HG02973 (cell line): ENCODE measurements around the gene SUGCT.
"Not testable (repeated sequence)": the region's sequence is repeated elsewhere in the genome, so short reads cannot be mapped to it uniquely, and the experiment has no call there.

Experiments used
- ATAC-seq: cut with Tn5 transposase; IDR thresholded peaks from one replicate; pipeline ENCODE4 v1.9.1; 2021; ENCODE audit warnings: moderate library complexity; ENCODE audit not compliant: unreplicated experiment

SUGCT gene

DNA sequence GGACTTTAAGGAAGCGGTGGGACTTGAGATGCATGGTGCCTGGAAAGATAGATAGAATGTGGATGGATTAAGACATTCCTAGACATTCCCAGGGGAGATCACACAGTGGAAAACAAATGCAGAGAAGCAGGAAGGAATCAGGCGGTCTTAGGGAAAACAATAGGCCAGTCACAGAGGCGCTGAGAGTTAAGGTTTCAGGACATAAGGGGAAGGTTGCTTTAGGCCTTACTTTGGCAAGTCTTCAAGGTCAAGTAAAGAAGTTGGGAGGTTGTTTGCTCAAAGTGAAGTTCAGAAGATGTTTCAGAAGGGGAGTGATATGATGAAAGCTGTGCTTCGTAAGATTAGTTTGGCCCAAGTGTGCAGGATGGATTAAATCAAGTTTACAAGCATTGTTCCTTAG lies 109.4 kb downstream of the SUGCT start:
- no peak for ATAC-seq

DNA sequence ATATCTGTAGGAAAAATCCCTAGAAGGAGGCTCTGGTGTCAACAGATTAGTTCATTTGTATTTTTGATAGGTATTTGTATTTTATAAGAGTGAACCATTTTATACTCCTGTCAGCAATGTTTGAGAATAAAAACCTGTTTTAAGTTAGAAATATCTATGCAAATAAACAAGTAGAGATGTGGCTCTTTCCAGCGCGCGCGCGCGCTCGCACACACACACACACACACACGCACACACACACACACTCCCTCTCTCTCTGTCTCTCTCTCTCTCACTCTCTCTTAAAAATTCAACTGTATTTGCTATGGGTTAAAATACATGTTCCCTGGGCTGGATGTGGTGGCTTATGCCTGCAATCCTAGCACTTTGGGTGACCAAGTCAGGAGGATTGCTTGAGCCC lies 113.9 kb downstream of the SUGCT start:
- no peak for ATAC-seq

DNA sequence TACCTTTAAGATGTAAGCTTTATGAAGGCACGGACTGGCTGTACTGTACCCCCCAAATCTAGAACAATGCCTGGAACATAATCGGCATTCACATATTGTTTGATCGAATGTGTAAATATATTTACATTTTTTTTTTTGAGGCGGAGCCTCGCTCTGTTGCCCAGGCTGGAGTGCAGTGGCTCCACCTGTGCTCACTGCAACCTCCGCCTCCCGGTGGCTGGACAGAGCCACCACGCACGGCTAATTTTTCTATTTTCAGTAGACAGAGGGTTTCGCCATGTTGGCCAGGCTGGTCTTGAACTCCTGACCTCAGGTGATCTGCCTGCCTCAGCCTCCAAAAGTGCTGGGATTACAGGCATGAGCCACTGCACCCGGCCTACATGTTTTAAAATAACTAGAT lies 118.6 kb downstream of the SUGCT start:
- not testable (repeated sequence) for ATAC-seq

DNA sequence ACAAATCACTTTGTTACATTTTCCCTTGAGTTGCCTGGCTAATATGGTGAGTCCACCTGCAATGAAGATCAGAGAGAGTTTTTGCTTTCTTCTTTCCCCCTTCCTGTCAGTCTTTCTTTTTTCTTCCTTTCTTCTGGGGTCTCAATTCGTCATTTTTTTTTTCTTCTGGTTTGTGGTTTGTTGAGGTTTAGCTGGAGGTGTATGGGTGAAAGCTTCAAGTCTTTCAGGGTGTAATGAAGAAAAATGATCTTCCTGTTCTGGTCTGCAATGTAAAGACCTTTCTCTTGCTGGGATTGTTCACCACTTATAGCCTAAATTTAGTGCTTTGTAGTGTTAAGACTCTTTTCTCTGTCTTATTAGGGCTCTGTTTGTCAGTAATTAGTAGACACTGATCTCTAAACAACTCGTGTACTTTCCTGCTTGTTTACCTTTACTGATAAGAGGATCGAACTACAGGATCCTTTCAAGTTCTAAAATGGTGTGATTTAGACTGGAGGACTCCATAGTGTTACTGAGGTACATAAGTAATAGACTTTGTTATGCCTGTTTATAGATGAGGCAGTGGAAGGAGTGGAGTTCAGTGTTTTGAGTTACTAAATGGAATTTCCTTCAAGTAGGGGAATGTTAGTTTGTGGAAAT lies 129.1 kb downstream of the SUGCT start:
- ATAC-seq: no peak

DNA sequence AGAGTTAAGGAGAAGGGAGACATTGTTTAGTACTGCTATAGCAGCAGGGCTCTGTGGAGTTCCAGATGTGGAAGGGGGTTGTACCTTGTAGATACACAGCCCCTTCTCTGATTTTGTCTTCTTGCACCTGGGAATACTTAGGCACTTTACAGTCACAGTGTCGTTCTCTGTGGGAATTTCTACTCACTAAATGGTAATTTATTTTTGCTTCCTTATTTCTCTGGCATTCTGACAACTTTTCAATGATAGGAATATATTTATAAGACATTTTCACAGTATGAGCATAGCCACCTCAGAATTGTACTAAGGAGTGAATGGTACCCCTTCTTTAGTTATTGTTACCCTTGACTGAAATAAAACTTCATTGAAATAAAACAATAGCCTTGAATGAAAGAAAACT lies 132.8 kb downstream of the SUGCT start:
- no peak for ATAC-seq

DNA sequence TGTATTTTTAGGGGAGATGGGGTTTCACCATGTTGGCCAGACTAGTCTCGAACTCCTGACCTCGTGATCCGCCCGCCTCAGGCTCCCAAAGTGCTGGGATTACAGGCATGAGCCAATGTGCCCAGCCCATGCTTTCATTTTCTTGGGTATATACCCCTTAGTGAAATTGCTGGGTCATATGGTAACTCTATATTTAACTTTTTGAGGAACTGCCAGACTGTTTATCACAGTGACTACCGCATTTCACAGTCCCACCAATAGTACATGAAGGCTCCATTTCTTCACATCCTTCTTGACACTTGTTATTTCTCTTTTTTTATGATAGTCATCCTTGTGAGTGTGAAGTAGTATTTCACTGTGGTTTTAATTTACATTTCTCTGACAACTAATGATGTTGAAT lies 134.0 kb downstream of the SUGCT start:
- ATAC-seq: not testable (repeated sequence)

DNA sequence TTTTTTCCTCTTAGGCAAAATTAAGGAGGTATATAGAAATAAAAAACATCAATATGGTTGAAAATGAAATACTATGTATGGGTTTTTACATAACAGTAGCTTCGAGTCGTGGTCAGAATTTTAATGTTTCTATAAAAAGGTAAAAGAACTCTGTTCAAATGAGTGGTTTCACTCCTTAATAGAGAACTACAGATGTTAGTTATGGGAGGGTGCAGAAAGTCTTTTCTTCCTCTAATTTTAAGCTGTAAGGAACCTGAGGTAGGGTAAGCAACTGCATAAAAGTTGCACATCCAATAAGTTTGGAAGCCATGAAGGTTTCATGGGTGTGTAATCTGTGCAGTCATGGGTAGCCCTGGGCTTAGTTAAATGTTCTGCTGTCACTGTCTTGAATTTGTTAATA lies 141.3 kb downstream of the SUGCT start:
- ATAC-seq: no peak

DNA sequence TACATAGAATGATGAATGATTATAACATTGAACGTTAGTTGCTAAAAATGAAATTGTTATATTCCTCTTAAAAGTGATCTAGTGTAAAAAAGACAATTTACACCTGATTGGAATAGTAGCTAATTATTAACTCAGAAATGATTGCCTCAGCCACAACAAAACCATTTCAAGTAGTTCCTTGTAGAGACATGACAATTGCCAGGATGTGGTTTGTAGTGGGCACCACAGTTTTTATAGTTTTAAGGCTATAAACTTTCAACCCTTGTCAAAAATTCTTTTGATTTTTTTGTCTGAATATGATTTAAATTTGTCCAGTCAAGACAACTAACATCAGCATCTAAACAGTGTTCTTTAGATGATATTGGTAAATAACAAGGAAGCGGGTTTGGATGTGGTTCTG lies 145.2 kb downstream of the SUGCT start:
- no peak for ATAC-seq

DNA sequence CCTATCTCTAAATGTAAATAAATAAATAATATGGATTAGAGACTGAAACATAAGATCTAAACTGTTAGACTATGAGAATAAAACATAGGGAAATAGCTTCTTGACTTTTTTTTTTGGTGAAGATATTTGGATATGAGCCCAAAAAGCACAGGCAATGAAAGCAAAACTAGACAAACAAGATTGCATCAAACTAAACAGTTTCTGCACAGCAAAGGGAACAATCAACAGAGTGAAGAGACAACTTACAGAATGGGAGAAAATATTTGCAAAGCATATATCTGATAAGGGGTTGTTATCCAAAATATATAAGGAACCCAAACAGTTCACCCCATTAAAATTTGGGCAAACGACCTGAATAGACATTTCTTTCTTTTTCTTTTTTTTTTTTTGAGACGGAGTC lies 148.1 kb downstream of the SUGCT start:
- ATAC-seq: no peak

DNA sequence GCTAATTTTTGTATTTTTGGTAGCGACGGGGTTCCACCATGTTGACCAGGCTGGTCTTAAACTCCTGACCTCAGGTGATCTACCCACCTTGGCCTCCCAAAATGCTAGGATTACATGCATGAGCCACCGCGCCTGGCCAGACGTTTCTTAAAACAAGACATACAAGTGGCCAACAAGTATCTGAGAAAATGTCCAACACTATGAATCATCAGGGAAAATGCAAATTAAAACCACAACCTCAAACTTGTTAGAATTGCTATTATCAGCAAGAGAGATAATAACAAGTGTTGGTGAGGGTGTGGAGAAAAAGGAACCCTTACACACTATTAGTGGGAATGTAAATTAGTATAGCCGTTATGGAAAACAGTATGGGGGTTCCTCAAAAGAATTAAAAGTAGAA lies 148.6 kb downstream of the SUGCT start:
- ATAC-seq: no peak

DNA sequence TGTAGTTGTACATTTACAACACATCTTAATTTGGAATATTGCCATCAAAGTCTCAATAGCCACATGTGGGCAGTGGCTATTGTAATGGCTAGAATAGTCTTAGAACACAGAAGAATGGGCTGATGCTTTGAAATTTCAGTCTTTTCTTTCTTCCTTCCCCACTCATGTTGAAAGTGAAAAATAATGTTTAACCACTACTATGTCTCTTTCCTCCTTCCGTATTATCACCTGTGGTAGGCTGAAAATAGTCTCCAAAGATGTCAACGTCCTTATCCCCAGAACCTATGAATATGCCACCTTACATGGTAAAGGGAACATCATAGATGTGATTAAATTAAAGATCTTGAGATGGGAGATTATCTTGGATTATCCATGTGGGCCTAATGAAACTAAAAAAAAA lies 154.0 kb downstream of the SUGCT start:
- no peak for ATAC-seq

DNA sequence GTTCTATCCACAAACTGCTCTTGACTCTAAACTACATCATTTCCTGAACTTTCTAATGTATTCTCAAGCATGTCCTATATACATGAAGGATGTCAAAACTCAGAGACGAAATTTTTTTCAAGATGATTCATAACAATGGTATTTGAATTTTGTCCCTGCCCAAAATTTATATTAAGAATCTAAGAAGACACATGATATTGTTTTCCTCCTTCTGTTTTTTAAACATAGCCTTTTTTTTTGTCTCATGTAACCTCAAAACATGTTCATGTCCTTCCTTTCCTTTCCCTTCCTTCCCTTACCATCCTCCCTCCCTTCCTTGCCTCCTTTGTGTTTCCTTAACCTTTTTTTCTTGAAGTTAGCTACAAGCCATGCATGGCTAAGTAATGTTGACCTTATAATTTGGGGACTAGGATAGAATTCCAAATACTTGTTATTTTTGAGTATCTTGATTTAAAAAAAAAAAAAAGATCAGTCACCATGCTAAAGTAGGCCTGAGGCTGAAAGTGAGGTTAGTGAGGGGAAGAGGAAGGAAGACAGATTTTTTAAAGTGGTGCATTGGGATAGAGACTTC lies 163.0 kb downstream of the SUGCT start:
- no peak for ATAC-seq

DNA sequence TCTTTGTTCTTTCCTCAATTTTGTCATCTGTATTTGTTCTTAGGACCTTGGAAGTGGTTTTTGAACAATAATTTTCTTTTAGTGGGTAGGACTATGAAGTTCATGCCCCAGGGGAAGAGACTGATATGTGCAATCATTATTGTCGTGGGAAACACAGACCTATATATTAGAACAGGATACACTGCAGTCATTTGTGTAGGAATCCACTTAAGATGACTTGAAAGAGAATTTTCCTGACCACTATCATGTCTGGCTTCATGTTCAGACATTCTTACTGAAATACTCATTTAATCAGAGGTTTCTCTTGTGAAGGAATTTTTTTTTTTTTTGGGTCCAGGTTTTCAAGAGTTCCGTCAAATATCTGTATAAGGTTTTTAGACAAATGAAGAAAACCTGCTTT lies 163.6 kb downstream of the SUGCT start:
- no peak for ATAC-seq

DNA sequence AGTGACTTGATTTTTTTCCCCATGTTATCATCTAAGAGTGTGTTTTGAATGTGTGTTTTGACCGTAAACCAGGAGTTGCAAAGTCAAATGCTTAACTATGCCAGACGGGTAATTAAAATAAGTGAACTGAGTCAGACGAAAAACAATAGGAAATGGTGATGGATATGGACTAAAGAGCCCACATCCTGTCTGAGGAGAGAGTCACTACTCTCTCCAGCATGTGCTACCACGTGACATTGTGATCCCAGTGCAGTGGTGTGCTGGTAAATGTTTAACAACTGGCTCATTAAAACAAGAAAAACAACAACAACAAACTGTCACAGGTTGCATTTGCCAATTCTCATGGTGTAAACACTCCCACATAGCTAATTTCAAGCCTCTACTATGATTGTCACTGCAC lies 164.3 kb downstream of the SUGCT start:
- no peak for ATAC-seq

DNA sequence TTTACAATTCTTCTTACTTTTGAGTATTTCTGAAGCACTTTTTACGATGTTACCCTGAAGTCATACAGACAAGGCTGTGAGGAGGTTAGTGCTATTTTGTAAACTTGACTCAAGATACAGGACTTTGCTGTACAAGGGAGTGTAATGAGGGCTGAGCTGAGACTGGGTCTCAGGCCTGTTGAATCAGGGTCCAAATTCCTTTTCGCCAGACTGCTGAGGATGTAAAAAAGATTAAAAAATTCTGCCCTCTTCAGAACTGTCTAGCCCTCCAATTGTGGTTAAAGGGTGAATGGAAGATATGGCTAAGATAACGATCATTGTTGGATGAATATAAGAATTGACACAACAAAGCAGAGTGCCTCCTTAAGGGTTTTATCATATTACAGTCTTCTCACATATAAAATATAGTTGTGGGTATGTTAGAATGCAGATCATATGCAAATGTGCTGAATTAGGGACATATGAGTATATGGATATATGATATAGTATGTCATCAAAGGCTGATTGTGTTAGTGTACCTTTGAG lies 165.4 kb downstream of the SUGCT start:
- no peak for ATAC-seq

DNA sequence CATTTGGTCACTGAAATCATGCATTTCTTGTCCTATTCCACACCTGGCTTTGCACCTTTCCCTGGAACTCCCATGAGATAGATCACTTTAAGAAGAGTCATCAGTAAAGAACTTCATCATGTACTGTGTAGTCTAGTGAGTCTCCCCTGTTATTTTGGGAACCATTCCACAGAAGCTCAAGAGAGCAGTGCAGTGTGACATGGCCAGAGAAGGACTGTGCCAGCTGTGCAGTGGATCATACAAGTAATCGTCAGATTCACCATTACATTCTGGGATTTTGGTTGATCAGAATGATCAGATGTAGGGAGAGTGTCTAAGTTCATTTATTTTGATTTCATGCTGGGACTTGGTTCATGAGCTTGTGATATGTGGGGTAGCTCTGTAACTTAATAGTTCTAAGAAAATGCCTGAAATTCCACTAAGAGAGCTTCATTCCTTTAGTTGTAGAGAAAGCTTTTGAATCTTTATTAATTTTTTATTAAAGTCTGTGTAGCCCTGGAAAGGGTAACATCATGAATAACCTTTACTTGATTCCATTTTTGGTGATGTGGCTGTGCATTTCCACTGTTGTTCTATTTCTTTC lies 166.8 kb downstream of the SUGCT start:
- no peak for ATAC-seq

DNA sequence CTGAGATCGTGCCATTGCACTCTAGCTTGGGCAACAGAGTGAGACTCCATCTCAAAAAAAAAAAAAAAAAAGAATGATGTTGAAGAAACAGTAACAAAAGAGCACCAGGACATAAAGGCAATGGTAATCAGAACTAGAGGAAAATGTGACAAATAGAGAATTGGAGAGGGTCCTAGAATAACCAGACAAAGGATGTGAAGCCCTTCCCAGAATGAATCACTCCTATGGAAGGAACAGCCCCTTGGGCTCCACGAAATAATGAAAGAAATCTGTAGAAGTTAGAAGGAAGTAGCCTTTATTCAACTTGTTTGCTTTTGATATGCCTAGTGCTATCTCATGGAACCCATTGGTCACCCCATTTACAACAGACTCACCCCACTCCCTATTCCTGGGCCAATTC lies 169.2 kb downstream of the SUGCT start:
- no peak for ATAC-seq

DNA sequence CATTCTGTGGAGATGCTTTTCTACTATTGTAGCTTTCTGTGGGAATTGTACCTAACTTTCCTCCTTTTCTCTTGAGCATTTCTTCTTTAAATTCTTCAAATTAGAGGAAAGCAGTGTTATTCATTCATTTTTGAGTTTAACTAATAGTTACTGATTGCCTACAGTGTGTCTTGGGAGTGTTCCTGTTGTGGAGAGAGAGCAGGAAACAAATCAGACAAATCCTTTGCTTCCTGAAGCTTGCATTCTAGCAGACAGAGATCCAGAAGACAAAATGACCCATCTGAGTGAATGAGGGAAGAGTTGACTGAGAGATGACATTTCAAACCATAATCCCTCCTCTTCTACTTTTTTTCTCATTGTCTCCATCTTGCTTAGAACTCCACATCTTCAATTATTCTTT lies 170.4 kb downstream of the SUGCT start:
- no peak for ATAC-seq

DNA sequence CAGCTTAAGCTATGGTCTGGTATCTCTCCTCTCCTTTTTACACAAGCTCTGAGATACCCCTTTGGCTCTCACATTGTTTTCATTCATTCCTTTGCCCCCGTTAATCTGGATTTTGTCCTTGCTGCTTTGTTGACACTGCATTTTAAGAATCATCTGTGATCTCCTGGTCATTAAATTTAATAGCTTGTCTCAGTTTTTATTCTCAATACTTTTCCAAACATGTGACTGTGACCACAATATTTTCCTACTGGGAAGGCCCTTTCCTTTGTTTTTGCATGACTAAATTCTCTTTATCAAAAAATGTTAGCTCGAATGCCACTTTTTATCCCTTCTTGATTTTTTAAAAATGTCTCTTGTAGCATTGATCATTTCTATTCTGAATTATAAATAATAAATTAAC lies 171.2 kb downstream of the SUGCT start:
- ATAC-seq: no peak

DNA sequence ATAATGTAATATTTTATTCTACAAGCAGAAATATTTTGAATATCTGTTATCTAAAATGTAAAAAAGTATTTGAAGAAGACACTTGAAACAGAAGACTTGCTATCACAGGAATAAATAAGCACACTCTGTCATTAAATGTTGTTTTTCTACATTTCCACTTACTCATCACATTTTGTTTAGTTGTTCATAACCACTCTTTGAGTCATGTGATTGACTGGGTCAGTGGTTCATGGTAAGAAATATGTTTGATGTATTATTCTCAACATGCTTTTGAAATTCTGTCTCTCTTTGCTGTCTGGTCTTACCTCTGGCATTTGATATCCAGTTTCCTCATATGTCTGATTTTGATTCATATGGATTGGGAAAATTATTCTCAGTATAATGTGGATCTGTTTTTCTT lies 171.8 kb downstream of the SUGCT start:
- no peak for ATAC-seq

DNA sequence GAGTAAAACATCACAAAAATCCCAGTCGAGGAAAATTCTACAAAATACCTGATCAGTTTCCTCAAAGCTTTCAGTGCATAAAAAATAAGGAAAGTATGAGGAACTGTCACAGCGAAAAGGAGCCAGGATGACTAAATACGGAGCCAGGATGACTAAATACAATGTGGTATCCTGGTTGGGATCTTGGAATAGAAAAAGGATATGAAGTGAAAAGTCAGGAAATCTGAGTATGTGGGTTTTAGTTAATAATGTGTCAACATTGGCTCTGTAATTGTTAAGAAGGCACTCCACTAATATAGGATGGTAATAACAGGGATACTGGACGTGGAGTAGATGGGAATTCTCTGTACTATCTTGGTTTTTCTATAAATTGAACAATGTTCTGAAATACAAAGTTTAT lies 175.5 kb downstream of the SUGCT start:
- ATAC-seq: no peak

DNA sequence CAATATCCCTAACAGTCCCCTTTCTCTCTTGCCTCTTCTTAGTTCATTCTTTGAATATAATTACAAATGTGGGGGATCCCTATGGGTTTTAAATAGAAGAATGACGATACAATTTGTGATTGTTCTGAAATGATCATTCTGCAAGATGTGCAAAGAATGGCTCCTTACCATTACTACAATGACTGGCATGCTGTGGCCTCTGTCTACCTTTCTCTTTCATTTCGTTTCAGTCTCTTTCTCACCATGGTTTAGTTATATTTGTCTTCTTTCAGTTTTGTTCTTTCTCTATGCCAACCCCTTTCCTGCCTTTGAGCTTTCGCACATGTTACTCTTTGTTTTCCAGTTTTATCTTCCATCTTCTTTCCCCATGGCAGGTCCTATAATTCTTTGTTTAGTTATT lies 176.5 kb downstream of the SUGCT start:
- peak; percentile 100 for ATAC-seq

DNA sequence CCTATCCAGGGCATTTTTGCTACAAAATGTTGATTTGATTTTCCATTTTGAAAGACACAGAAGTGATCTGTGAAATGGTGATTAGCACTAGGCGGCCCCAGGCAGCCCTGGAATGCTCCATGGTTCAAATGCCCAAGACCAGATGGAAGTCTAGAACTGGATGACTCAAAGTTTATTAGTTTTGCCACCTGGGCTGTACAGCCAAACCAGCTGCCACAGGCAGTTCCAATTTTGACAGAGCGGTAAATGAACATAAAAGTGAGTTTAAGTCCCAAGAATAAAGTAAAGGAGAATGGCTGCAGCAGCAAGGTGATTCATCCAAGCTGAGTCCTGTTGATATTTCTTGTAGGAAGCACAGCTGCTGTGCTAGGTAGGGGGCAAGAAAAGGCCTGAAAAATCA lies 180.5 kb downstream of the SUGCT start:
- ATAC-seq: no peak
